Femur (tissue), 1 donor: ENCODE results near the gene NPHS1.
A peak's percentile ranks its signal among the peaks of the same experiment; 100 is the strongest.
"Not testable (repeated sequence)": the region's sequence is repeated elsewhere in the genome, so short reads cannot be mapped to it uniquely, and the experiment has no call there.

ENCODE experiments used
- DNase-seq: peaks from one replicate; pipeline ENCODE4 v3.0.0-alpha.2; 2017

NPHS1 gene

GRCh38 chr19:35852029-35852780, at the start of gene NPHS1:
NPHS1 (minus strand) TSS chr19:35852504; CDS start chr19:35851837, 667 bp downstream.
- no peak for DNase-seq

- DNase-seq = no peak
Measured at GRCh38 chr19:35901055-35901644, 48.8 kb upstream of the NPHS1 start.

- DNase-seq = peak; percentile 86
Measured at GRCh38 chr19:35899547-35900214, 47.4 kb upstream of the NPHS1 start.

- no peak for DNase-seq
Measured at GRCh38 chr19:35898499-35898809, 46.1 kb upstream of the NPHS1 start.

- no peak for DNase-seq
Measured at GRCh38 chr19:35897706-35898451, 45.6 kb upstream of the NPHS1 start.

- DNase-seq = no peak
Measured at GRCh38 chr19:35896643-35897040, 44.3 kb upstream of the NPHS1 start.

- DNase-seq = no peak
Measured at GRCh38 chr19:35895911-35896642, 43.8 kb upstream of the NPHS1 start.

GRCh38 chr19:35894342-35894741, 42.0 kb upstream of the NPHS1 start:
- DNase-seq = no peak

GRCh38 chr19:35891819-35892218, 39.5 kb upstream of the NPHS1 start:
- DNase-seq = not testable (repeated sequence)

- DNase-seq = no peak
Measured at GRCh38 chr19:35890113-35890650, 37.9 kb upstream of the NPHS1 start.

GRCh38 chr19:35889370-35890112, 37.2 kb upstream of the NPHS1 start:
- DNase-seq = no peak

GRCh38 chr19:35888398-35888797, 36.1 kb upstream of the NPHS1 start:
- no peak for DNase-seq

GRCh38 chr19:35887197-35887596, 34.9 kb upstream of the NPHS1 start:
- no peak for DNase-seq

- DNase-seq = no peak
Measured at GRCh38 chr19:35885904-35886303, 33.6 kb upstream of the NPHS1 start.

GRCh38 chr19:35885225-35885738, 33.0 kb upstream of the NPHS1 start:
- DNase-seq = no peak

- DNase-seq = no peak
Measured at GRCh38 chr19:35883882-35884281, 31.6 kb upstream of the NPHS1 start.

GRCh38 chr19:35882114-35882832, 30.0 kb upstream of the NPHS1 start:
- DNase-seq = no peak

GRCh38 chr19:35879770-35880317, 27.5 kb upstream of the NPHS1 start:
- DNase-seq = peak; percentile 92

- no peak for DNase-seq
Measured at GRCh38 chr19:35879068-35879467, 26.8 kb upstream of the NPHS1 start.

GRCh38 chr19:35874392-35874930, 22.2 kb upstream of the NPHS1 start:
- no peak for DNase-seq
